GM18526 (cell line): ENCODE data around the gene RBMS3.

Experiments
- POLR2A ChIP-seq: IDR thresholded peaks from 3 replicates; pipeline ENCODE4 v1.6.1; 2011; ENCODE audit not compliant: insufficient read length; ENCODE audit errors: extremely low read depth

The RBMS3 gene

GRCh38 chr3:29635888-29636287 is 355.0 kb downstream of the RBMS3 start:
- TF ChIP-seq POLR2A: no peak

- no peak for TF ChIP-seq POLR2A
Observed at GRCh38 chr3:29637068-29637467, 356.2 kb downstream of the RBMS3 start.

GRCh38 chr3:29639578-29640290 is 358.9 kb downstream of the RBMS3 start:
- no peak for TF ChIP-seq POLR2A

- no peak for TF ChIP-seq POLR2A
Observed at GRCh38 chr3:29642393-29643033, 361.6 kb downstream of the RBMS3 start.

- TF ChIP-seq POLR2A: no peak
Observed at GRCh38 chr3:29643034-29643425, 362.2 kb downstream of the RBMS3 start.

GRCh38 chr3:29644261-29644660 is 363.4 kb downstream of the RBMS3 start:
- no peak for TF ChIP-seq POLR2A

- TF ChIP-seq POLR2A: no peak
Observed at GRCh38 chr3:29644956-29645636, 364.2 kb downstream of the RBMS3 start.

GRCh38 chr3:29646043-29646442 is 365.2 kb downstream of the RBMS3 start:
- no peak for TF ChIP-seq POLR2A

- no peak for TF ChIP-seq POLR2A
Observed at GRCh38 chr3:29649815-29650547, 369.1 kb downstream of the RBMS3 start.

- no peak for TF ChIP-seq POLR2A
Observed at GRCh38 chr3:29653680-29654079, 372.8 kb downstream of the RBMS3 start.

- no peak for TF ChIP-seq POLR2A
Observed at GRCh38 chr3:29655015-29655747, 374.3 kb downstream of the RBMS3 start.

GRCh38 chr3:29665688-29666087 is 384.8 kb downstream of the RBMS3 start:
- TF ChIP-seq POLR2A: no peak

GRCh38 chr3:29668233-29668632 is 387.4 kb downstream of the RBMS3 start:
- TF ChIP-seq POLR2A: no peak

- no peak for TF ChIP-seq POLR2A
Observed at GRCh38 chr3:29668728-29669127, 387.9 kb downstream of the RBMS3 start.

GRCh38 chr3:29677421-29677820 is 396.6 kb downstream of the RBMS3 start:
- no peak for TF ChIP-seq POLR2A
